Measurements from ENCODE around the gene AOC2.
"Not testable (repeated sequence)": the region's sequence is repeated elsewhere in the genome, so short reads cannot be mapped to it uniquely, and the experiment has no call there.

The AOC2 gene

DNA sequence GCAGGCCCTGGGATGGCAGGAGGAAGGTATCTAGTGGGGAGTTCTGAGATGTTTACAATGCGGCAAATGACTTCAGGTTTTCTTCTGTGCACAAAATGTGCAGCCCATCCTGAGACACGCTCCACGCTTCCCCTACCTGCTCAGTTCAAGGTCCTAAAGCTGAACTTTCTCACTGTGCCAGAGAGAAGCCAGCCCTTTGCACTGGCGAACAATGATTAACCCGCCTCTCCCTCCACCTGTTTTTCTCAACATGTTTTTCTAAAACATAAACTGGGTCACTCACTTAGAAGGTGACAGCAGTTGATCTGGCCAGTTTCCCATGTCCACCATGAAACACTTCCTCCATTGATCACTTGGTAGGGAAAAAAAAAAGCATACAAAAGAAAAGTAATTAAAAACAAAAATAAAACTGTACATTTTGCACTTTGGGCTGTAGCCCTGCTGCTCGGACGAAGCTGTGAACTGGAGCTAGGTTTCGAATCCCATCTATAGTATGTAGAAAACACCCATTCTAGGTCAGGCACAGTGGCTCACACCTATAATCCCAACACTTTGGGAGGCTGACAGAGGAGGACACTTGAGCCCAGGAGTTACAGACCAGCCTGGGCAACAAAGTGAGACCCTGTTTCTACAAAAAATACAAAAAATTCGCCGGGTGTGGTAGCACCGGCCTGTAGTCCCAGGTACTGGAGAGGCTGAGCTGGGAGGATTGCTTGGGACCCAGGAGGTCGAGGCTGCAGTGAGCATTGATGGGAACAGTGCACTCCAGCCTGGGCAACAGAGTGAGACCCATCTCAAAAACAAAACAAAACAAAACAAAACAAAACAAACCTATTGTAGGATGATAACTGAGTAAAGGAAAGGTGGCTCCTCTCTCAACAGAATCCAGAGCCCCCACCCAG is 50.2 kb downstream of the AOC2 start:
- TF ChIP-seq, protein P1, sequence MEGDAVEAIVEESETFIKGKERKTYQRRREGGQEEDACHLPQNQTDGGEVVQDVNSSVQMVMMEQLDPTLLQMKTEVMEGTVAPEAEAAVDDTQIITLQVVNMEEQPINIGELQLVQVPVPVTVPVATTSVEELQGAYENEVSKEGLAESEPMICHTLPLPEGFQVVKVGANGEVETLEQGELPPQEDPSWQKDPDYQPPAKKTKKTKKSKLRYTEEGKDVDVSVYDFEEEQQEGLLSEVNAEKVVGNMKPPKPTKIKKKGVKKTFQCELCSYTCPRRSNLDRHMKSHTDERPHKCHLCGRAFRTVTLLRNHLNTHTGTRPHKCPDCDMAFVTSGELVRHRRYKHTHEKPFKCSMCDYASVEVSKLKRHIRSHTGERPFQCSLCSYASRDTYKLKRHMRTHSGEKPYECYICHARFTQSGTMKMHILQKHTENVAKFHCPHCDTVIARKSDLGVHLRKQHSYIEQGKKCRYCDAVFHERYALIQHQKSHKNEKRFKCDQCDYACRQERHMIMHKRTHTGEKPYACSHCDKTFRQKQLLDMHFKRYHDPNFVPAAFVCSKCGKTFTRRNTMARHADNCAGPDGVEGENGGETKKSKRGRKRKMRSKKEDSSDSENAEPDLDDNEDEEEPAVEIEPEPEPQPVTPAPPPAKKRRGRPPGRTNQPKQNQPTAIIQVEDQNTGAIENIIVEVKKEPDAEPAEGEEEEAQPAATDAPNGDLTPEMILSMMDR (IDR thresholded peaks at IDR 0.05; ENCODE audit: borderline replicate concordance, control extremely low read depth, extremely low read depth, insufficient read depth, missing control alignments): no peak
- in situ Hi-C loops (cut with MboI; ENCODE audit: low sequenced_read_pairs, unreplicated experiment): no loop called here
- no peak for DNase-seq (ENCODE audit: low spot score)

DNA sequence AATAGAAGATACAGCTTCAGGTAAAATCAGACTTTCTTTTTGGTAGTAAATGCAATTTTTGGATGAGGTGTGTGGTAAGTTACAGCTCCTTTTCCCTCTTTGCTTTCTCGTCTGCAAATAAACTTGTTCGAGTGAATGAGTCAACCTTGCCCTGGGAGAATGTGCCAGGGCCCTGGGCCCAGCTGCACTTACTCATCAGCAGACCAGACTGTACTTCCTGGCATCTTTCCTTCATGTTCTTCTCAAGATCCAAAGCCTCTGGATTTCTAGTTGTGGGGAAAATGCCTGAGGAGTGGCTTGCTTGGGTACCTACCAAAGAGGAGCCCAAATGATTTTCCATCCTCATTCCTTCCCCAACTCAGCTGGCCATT is 50.8 kb downstream of the AOC2 start:
- no peak for DNase-seq (ENCODE audit: low spot score)
- TF ChIP-seq, protein P1 (IDR thresholded peaks at IDR 0.05; ENCODE audit: borderline replicate concordance, control extremely low read depth, extremely low read depth, insufficient read depth, missing control alignments): no peak
- in situ Hi-C loops (cut with MboI; ENCODE audit: low sequenced_read_pairs, unreplicated experiment): no loop called here

DNA sequence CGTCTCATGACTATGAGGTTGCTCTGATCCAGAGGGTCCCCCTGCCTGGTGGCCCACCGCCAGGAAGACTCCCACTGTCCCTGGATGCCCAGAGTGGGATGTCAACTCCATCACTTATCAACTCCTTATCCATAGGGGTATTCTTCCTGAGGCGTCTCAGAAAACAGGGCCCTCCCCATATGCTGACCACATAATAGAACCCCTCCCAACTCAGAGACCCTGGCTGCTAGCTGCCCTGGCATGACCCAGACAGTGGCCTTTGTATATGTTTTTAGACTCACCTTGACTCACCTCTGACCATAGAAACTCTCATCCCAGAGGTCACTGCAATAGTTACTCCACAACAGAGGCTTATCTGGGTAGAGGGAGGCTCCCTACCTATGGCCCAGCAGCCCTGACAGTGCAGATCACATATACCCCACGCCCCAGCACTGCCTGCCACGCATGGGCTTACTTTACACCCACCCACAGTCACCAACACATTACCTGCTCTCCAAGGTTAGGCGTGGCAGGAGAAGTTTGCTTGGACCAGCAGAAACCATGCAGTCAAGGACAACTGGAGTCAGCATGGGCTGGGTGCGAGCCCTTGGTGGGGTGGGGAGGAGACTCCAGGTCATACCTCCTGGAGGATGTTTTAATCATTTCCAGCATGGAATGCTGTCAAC is 53.9 kb downstream of the AOC2 start:
- in situ Hi-C loops (cut with MboI; ENCODE audit: low sequenced_read_pairs, unreplicated experiment): no loop called here
- no peak for DNase-seq (ENCODE audit: low spot score)
- TF ChIP-seq, protein P1 (IDR thresholded peaks at IDR 0.05; ENCODE audit: borderline replicate concordance, control extremely low read depth, extremely low read depth, insufficient read depth, missing control alignments): no peak

DNA sequence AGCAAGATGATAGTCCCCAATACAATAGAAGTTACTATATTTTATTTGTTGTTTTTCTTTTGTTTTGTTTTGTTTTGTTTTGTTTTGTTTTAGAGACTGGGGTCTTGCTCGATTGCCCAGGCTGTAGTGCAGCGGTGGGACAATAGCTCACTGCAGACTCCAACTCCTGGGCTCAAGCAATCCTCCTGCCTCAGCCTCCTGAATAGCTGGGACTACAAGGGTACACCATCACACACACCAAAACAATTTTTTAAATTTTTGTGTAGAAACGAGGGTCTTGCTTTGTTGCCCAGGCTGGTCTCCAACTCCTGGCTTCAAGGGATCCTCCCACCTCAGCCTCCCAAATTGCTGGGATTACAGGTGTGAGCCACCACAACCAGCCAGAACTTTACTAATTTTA is 55.6 kb downstream of the AOC2 start:
- in situ Hi-C loops (cut with MboI; ENCODE audit: low sequenced_read_pairs, unreplicated experiment): not testable (repeated sequence)

More for the DNA sequence above, 55.6 kb downstream of the AOC2 start:
- not testable (repeated sequence) for DNase-seq (ENCODE audit: low spot score)
